ENCODE data around the gene UBE2H. TPM values are rescaled to one million over a fixed set of nuclear protein-coding genes. Genes with fewer than 3 reads are reported as not detected.
A peak's percentile ranks its signal among the peaks of the same experiment; 100 is the strongest.

Gene UBE2H
- total RNA-seq, 6 donors from 2014 or later, result 60.5 to 138 (median 65.4) TPM

DNA sequence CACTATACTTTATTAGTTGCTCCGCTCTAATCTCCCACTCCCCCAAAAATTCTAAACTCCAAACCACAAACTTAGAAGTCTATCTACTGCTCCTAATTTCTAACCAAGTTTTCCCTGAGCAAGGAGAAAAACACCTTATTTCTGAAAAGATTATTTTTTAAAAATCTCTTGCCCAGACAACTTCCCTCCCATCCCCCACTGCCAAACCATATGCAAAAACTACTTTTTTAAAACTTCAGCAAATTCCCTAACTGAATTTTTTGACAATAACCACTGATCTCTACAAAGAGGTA lies 1.9 kb downstream of the UBE2H start:
- no peaks in the 10 kb centered on the region for H3K27me3 ChIP-seq
- WGBS, 2 donors, result 12 to 27% methylated on average over 1 of the region's 1 CpG
- no peaks in the 10 kb centered on the region for H3K9me3 ChIP-seq
- TF ChIP-seq CTCF (IDR thresholded peaks at IDR 0.05) (no peak), POLR2A (IDR thresholded peaks at IDR 0.05) (no peak), EP300 (IDR thresholded peaks at IDR 0.05) (no peak), POLR2AphosphoS5 (IDR thresholded peaks at IDR 0.05) (no peak)
- peak overlapping the region; percentile 96 to 98 (median 97) for H3K27ac ChIP-seq
- ATAC-seq (ENCODE audit: low FRiP score in 2 of 2) (no peak), DNase-seq (no peak)
- H3K4me3 ChIP-seq, result peak overlapping the region; percentile 62 to 87 (median 81)
- H3K4me1 ChIP-seq, result peaks cover 39 to 51% (median 39%) of the 10 kb centered on the region in 4 donors
- no peaks in the 10 kb centered on the region for H3K36me3 ChIP-seq

- WGBS, 2 donors, result 5 to 11% methylated on average over 9 of the region's 9 CpGs
- Histone ChIP-seq H3K4me3 (peak overlapping the region; percentile 62 to 87 (median 81)), H3K9me3 (no peaks in the 10 kb centered on the region), H3K4me1 (peaks cover 39 to 51% (median 39%) of the 10 kb centered on the region in 4 donors), H3K36me3 (no peaks in the 10 kb centered on the region), H3K27me3 (no peaks in the 10 kb centered on the region), H3K27ac (peak overlapping the region; percentile 96 to 98 (median 97))
- TF ChIP-seq EP300 (IDR thresholded peaks at IDR 0.05) (no peak), POLR2AphosphoS5 (IDR thresholded peaks at IDR 0.05) (no peak), POLR2A (IDR thresholded peaks at IDR 0.05) (no peak), CTCF (IDR thresholded peaks at IDR 0.05) (no peak)
- DNase-seq (no peak), ATAC-seq (ENCODE audit: low FRiP score in 2 of 2) (no peak)
Measured at GRCh38 chr7:129950191-129950932, 2.4 kb downstream of the UBE2H start.

DNA sequence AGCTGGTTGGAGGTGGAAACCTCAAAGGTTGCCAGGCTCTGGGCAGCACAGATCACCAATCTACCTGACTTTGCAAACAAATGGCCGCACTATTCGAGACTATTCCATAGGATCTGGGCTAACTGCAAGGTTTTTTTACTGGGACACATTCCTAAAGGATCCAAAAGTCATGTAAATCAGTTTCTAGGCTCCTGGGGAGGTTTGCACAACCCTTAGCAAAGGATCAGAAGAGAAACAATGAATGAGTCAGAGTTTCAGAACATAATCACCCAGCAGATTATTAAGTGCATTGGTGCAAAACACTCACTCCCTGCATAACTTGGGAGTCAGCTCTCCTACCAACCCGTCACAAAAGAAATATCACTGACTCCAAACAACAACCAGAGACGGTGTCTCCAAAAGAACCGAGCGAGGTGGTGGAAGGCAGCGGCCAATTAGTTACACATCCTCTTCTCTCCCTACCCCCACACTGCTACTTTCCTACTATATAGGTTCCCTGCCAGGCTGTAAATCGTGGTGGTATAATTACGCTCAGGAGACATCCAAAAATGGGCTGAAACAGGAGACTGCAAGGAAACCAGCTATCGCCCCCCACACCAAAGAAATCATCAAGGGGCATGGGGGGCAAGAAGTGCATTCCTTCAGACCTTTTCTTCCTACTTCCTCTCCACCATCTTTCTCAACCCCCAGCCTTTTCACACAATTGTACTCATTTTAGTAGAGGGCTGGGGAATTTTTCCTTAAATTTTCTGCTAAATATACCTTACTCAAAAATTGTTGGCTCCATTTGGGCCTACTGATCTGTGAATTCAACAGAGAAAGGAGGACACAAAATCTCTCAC lies 3.2 kb downstream of the UBE2H start:
- no peaks in the 10 kb centered on the region for H3K36me3 ChIP-seq
- no peaks in the 10 kb centered on the region for H3K9me3 ChIP-seq
- 11 to 17% methylated on average over 10 of the region's 10 CpGs for WGBS, 2 donors
- peak overlapping the region in 3 of 4 donors; percentile 62 to 87 (median 83) for H3K4me3 ChIP-seq
- H3K27ac ChIP-seq, result peak overlapping the region; percentile 96 to 98 (median 97)
- peak in 1 of 2 donors; percentile 54 for TF ChIP-seq POLR2AphosphoS5 (IDR thresholded peaks at IDR 0.05)
- no peak for TF ChIP-seq CTCF (IDR thresholded peaks at IDR 0.05)
- TF ChIP-seq POLR2A (IDR thresholded peaks at IDR 0.05), result peak in 1 of 4 donors; percentile 43
- TF ChIP-seq EP300 (IDR thresholded peaks at IDR 0.05), result peak in 1 of 4 donors; percentile 26
- no peak for DNase-seq
- ATAC-seq (ENCODE audit: low FRiP score in 2 of 2), result peak in 1 of 2 donors; percentile 54
- H3K4me1 ChIP-seq, result peaks cover 39 to 51% (median 39%) of the 10 kb centered on the region in 4 donors
- H3K27me3 ChIP-seq, result no peaks in the 10 kb centered on the region

- Histone ChIP-seq H3K27ac (peak overlapping the region; percentile 96 to 98 (median 97)), H3K36me3 (no peaks in the 10 kb centered on the region), H3K4me1 (peaks cover 39 to 51% (median 39%) of the 10 kb centered on the region in 4 donors), H3K27me3 (no peaks in the 10 kb centered on the region), H3K9me3 (no peaks in the 10 kb centered on the region), H3K4me3 (peak overlapping the region in 3 of 4 donors; percentile 62 to 87 (median 83))
- DNase-seq, result peak; percentile 87 to 95
- 2 to 6% methylated on average over 10 of the region's 10 CpGs for WGBS, 2 donors
- ATAC-seq (ENCODE audit: low FRiP score in 2 of 2), result peak; percentile 84 to 89
- TF ChIP-seq CTCF (IDR thresholded peaks at IDR 0.05) (no peak), POLR2A (IDR thresholded peaks at IDR 0.05) (peak in 3 of 4 donors; percentile 8 to 82 (median 56)), EP300 (IDR thresholded peaks at IDR 0.05) (peak in 1 of 4 donors; percentile 70), POLR2AphosphoS5 (IDR thresholded peaks at IDR 0.05) (peak; percentile 48 to 89)
Measured at GRCh38 chr7:129948877-129949291, 3.9 kb downstream of the UBE2H start.

Measured in upper lobe of left lung (tissue), 6 donors.